ENCODE results near the gene PCBP3.

The PCBP3 gene

GRCh38 chr21:45898028-45898350, 254.5 kb downstream of the PCBP3 start:
- H3K9ac ChIP-seq (ENCODE audit: insufficient read length, low read depth) = no peak overlapping the region
- no peak for TF ChIP-seq YY1 (IDR thresholded peaks at IDR 0.05; ENCODE audit: insufficient read depth, insufficient read length)
- TF ChIP-seq ZNF274 (IDR thresholded peaks at IDR 0.05; ENCODE audit: low read depth, low read length) = no peak
- TF ChIP-seq SUZ12 (IDR thresholded peaks at IDR 0.05; ENCODE audit: extremely low read depth, insufficient read depth, insufficient read length) = no peak
- H3K36me3 ChIP-seq (ENCODE audit: insufficient read depth, insufficient read length, low read length) = no peaks in the 10 kb centered on the region
- no peaks in the 10 kb centered on the region for H3K27me3 ChIP-seq (ENCODE audit: insufficient read depth, insufficient read length)
- no peak overlapping the region for H3K4me3 ChIP-seq (ENCODE audit: insufficient read length, low read depth)
- peaks cover 17% of the 10 kb centered on the region for H3K4me1 ChIP-seq (ENCODE audit: insufficient read depth, insufficient read length)
- DNase-seq (ENCODE audit: low read depth, low spot score) = no peak
- H3K9me3 ChIP-seq (ENCODE audit: insufficient read depth, low read length) = no peaks in the 10 kb centered on the region

- no peaks in the 10 kb centered on the region for H3K27me3 ChIP-seq (ENCODE audit: insufficient read depth, insufficient read length)
- no peak overlapping the region for H3K4me3 ChIP-seq (ENCODE audit: insufficient read length, low read depth)
- no peak overlapping the region for H3K9ac ChIP-seq (ENCODE audit: insufficient read length, low read depth)
- TF ChIP-seq ZNF274 (IDR thresholded peaks at IDR 0.05; ENCODE audit: low read depth, low read length) (no peak), YY1 (IDR thresholded peaks at IDR 0.05; ENCODE audit: insufficient read depth, insufficient read length) (no peak), SUZ12 (IDR thresholded peaks at IDR 0.05; ENCODE audit: extremely low read depth, insufficient read depth, insufficient read length) (no peak)
- no peak for DNase-seq (ENCODE audit: low read depth, low spot score)
- peaks cover 14% of the 10 kb centered on the region for H3K4me1 ChIP-seq (ENCODE audit: insufficient read depth, insufficient read length)
- H3K9me3 ChIP-seq (ENCODE audit: insufficient read depth, low read length) = no peaks in the 10 kb centered on the region
- H3K36me3 ChIP-seq (ENCODE audit: insufficient read depth, insufficient read length, low read length) = no peaks in the 10 kb centered on the region
Measured at GRCh38 chr21:45898781-45899180, 255.3 kb downstream of the PCBP3 start.

GRCh38 chr21:45899317-45900033, 255.9 kb downstream of the PCBP3 start:
- TF ChIP-seq SUZ12 (IDR thresholded peaks at IDR 0.05; ENCODE audit: extremely low read depth, insufficient read depth, insufficient read length) (no peak), YY1 (IDR thresholded peaks at IDR 0.05; ENCODE audit: insufficient read depth, insufficient read length) (no peak), ZNF274 (IDR thresholded peaks at IDR 0.05; ENCODE audit: low read depth, low read length) (no peak)
- Histone ChIP-seq H3K9ac (ENCODE audit: insufficient read length, low read depth) (no peak overlapping the region), H3K4me3 (ENCODE audit: insufficient read length, low read depth) (no peak overlapping the region), H3K36me3 (ENCODE audit: insufficient read depth, insufficient read length, low read length) (no peaks in the 10 kb centered on the region), H3K4me1 (ENCODE audit: insufficient read depth, insufficient read length) (peaks cover 8% of the 10 kb centered on the region), H3K27me3 (ENCODE audit: insufficient read depth, insufficient read length) (no peaks in the 10 kb centered on the region), H3K9me3 (ENCODE audit: insufficient read depth, low read length) (no peaks in the 10 kb centered on the region)
- no peak for DNase-seq (ENCODE audit: low read depth, low spot score)

GRCh38 chr21:45900034-45900868, 256.7 kb downstream of the PCBP3 start:
- DNase-seq (ENCODE audit: low read depth, low spot score) = peak; percentile 22
- no peak overlapping the region for H3K4me3 ChIP-seq (ENCODE audit: insufficient read length, low read depth)
- H3K4me1 ChIP-seq (ENCODE audit: insufficient read depth, insufficient read length) = peaks cover 7% of the 10 kb centered on the region
- no peak overlapping the region for H3K9ac ChIP-seq (ENCODE audit: insufficient read length, low read depth)
- H3K36me3 ChIP-seq (ENCODE audit: insufficient read depth, insufficient read length, low read length) = no peaks in the 10 kb centered on the region
- H3K27me3 ChIP-seq (ENCODE audit: insufficient read depth, insufficient read length) = no peaks in the 10 kb centered on the region
- H3K9me3 ChIP-seq (ENCODE audit: insufficient read depth, low read length) = no peaks in the 10 kb centered on the region
- TF ChIP-seq SUZ12 (IDR thresholded peaks at IDR 0.05; ENCODE audit: extremely low read depth, insufficient read depth, insufficient read length) = no peak
- TF ChIP-seq YY1 (IDR thresholded peaks at IDR 0.05; ENCODE audit: insufficient read depth, insufficient read length) = no peak
- TF ChIP-seq ZNF274 (IDR thresholded peaks at IDR 0.05; ENCODE audit: low read depth, low read length) = no peak

- DNase-seq (ENCODE audit: low read depth, low spot score) = no peak
- Histone ChIP-seq H3K9me3 (ENCODE audit: insufficient read depth, low read length) (no peaks in the 10 kb centered on the region), H3K27me3 (ENCODE audit: insufficient read depth, insufficient read length) (no peaks in the 10 kb centered on the region), H3K36me3 (ENCODE audit: insufficient read depth, insufficient read length, low read length) (no peaks in the 10 kb centered on the region), H3K9ac (ENCODE audit: insufficient read length, low read depth) (no peak overlapping the region), H3K4me1 (ENCODE audit: insufficient read depth, insufficient read length) (peaks cover 7% of the 10 kb centered on the region), H3K4me3 (ENCODE audit: insufficient read length, low read depth) (no peak overlapping the region)
- TF ChIP-seq ZNF274 (IDR thresholded peaks at IDR 0.05; ENCODE audit: low read depth, low read length) (no peak), YY1 (IDR thresholded peaks at IDR 0.05; ENCODE audit: insufficient read depth, insufficient read length) (no peak), SUZ12 (IDR thresholded peaks at IDR 0.05; ENCODE audit: extremely low read depth, insufficient read depth, insufficient read length) (no peak)
Measured at GRCh38 chr21:45901061-45901690, 257.7 kb downstream of the PCBP3 start.

- no peak for DNase-seq (ENCODE audit: low read depth, low spot score)
- Histone ChIP-seq H3K9me3 (ENCODE audit: insufficient read depth, low read length) (no peaks in the 10 kb centered on the region), H3K9ac (ENCODE audit: insufficient read length, low read depth) (no peak overlapping the region), H3K36me3 (ENCODE audit: insufficient read depth, insufficient read length, low read length) (no peaks in the 10 kb centered on the region), H3K4me3 (ENCODE audit: insufficient read length, low read depth) (no peak overlapping the region), H3K27me3 (ENCODE audit: insufficient read depth, insufficient read length) (no peaks in the 10 kb centered on the region), H3K4me1 (ENCODE audit: insufficient read depth, insufficient read length) (peaks cover 7% of the 10 kb centered on the region)
- TF ChIP-seq ZNF274 (IDR thresholded peaks at IDR 0.05; ENCODE audit: low read depth, low read length) = no peak
- TF ChIP-seq YY1 (IDR thresholded peaks at IDR 0.05; ENCODE audit: insufficient read depth, insufficient read length) = no peak
- TF ChIP-seq SUZ12 (IDR thresholded peaks at IDR 0.05; ENCODE audit: extremely low read depth, insufficient read depth, insufficient read length) = no peak
Measured at GRCh38 chr21:45902292-45902995, 258.9 kb downstream of the PCBP3 start.
